Memory B cell (primary cell): Measurements from ENCODE around the gene CLTB.

Experiments used
- ATAC-seq: fragments of 150-1000 bp; cut with Tn5 transposase; 2 replicates; pipeline ENCODE4 v1.10.0; 2021; ENCODE audit warnings: low read depth, mild to moderate bottlenecking, moderate library complexity
- DNase-seq, 2 donors: peaks; one replicate each; pipeline ENCODE4 v3.0.0; 2022; ENCODE audit warnings: low spot score in 2 of 2
- H3K27ac Mint-ChIP-seq: one replicate; pipeline ENCODE4 v1.8.0; 2022; ENCODE audit warnings: mild to moderate bottlenecking, moderate library complexity, mixed read lengths
- H3K27me3 Mint-ChIP-seq: one replicate; pipeline ENCODE4 v1.8.0; 2022; ENCODE audit warnings: mixed read lengths
- H3K36me3 Mint-ChIP-seq: one replicate; pipeline ENCODE4 v1.8.0; 2022; ENCODE audit warnings: mild to moderate bottlenecking, mixed read lengths
- H3K4me1 Mint-ChIP-seq: one replicate; pipeline ENCODE4 v1.8.0; 2022; ENCODE audit warnings: mixed read lengths
- H3K4me3 Mint-ChIP-seq: one replicate; pipeline ENCODE4 v1.8.0; 2022; ENCODE audit warnings: mild to moderate bottlenecking, moderate library complexity, mixed read lengths
- H3K9me3 Mint-ChIP-seq: one replicate; pipeline ENCODE4 v1.8.0; 2022; ENCODE audit warnings: mixed read lengths

Gene CLTB

DNA sequence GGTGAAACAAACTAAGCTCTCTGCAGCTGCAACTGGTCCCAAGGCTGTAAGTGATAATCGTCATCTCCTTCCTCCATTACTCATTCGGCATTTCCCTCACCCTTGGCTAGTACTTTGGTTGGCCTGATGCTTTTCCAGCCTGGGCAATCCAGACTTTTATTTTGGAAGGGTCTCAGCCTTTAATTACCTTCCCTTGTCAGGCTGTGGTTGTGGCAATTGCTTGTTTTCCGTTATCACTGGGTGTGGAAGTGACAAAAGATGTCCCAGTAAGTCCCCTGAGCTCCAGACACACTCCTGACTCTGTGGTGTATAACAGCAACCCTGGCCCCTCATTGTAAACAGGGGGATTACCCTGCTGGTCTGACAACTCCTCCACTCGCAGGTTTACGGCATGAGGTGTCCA, 25.6 kb upstream of the CLTB start:
- H3K27me3 Mint-ChIP-seq: peaks cover 13% of the 10 kb centered on the region
- peaks cover 6% of the 10 kb centered on the region for H3K4me1 Mint-ChIP-seq
- no peak overlapping the region for H3K4me3 Mint-ChIP-seq
- no peak overlapping the region for H3K27ac Mint-ChIP-seq
- no peaks in the 10 kb centered on the region for H3K36me3 Mint-ChIP-seq
- H3K9me3 Mint-ChIP-seq: no peaks in the 10 kb centered on the region
- no peak for DNase-seq
- ATAC-seq: no peak

DNA sequence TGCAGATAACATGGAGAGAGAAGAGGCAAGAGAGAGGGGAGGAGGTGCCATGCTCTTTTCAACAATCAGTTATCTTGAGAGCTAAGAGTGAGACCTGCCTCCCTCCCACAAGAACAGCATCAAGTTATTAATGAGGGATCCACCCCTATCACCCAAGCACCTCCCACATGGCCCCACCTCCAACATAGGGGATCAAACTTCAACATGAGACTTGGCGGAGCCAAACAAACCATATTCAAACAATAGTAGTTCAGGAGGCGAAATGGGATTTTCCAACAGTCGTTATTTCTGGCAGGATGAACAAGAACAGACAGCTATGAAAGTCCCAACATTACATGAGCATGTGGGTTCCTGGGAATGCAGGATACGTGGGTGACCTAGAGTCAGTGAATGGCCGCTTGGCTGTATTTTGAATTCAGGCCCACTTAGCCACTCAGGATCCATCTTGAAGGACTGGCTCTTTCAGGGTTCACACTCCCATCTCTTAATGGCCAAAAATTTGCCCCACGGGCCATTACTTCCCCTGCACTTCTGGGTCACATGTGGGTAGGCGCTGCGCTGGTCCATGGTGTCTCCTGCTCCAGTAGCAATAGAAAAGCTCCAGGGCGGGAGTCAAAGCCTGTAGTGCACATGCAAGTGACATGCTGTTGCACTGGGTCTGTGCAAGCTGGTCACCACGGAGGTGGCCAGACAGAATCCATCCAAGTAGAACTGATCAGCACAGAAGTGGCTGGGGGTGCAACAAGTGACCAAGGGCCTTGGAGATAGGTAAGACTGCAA, 24.8 kb upstream of the CLTB start:
- ATAC-seq: no peak
- Mint-ChIP-seq H3K27ac (no peak overlapping the region), H3K4me1 (peaks cover 9% of the 10 kb centered on the region), H3K9me3 (no peaks in the 10 kb centered on the region), H3K4me3 (no peak overlapping the region), H3K36me3 (no peaks in the 10 kb centered on the region), H3K27me3 (peaks cover 13% of the 10 kb centered on the region)
- no peak for DNase-seq

DNA sequence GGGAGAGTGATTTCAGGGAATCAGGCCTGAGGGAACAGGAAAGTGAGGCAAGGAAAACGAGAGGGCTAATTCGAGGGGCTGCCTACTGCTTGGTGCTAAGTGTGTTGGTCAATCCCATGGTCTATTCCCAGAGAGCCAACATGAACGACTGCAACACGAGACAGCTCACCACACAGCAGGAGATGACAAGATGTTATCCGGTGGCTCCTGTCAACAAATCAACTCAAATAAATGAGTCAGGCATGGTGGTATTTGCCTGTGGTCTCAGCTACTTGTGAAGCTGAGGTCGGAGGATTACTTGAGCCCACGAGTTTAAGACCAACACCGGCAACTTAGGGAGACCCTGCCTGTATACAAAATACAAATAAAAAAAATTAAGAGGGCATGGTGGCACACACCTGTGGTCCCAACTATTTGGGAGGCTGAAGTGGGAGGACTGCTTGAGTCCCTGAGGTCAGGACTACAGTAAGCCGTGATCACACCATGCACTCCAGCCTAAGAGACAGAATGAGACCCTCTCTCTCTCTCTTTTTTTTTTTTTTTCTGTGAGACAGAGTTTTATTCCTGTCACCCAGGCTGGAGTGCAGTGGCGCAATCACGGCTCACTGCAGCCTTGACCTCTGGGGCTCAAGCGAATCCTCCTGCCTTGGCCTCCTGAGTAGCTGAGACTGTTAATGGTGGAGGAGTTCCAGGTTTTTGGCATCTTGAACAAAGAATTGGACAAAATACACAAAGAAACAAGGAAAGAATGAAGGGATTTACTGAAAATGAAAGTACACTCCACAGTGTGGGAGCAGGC, 22.8 kb upstream of the CLTB start:
- peaks cover 9% of the 10 kb centered on the region for H3K4me1 Mint-ChIP-seq
- no peak for DNase-seq

DNA sequence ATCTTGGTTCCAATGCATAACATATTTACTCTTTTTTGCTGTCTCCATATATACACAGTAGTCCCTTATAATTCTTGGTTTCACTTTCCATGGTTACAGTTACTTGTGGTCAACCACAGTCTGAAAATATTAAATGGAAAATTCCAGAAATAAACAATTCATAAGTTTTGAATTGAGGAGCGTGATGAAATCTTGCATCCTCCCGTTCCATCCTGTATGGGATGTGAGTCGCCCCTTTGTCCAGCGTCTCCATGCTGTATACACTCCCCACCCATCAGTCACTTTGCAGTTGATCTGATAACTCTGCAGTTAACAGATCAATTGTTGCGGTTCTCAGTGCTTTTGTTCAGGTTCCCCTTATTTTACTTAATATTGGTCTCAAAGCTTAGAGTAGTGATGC, 20.3 kb upstream of the CLTB start:
- DNase-seq: no peak

More for the DNA sequence above, 22.8 kb upstream of the CLTB start:
- Mint-ChIP-seq H3K27ac (no peak overlapping the region), H3K36me3 (no peaks in the 10 kb centered on the region), H3K4me3 (no peak overlapping the region), H3K9me3 (no peaks in the 10 kb centered on the region), H3K27me3 (peaks cover 13% of the 10 kb centered on the region)
- ATAC-seq: no peak

DNA sequence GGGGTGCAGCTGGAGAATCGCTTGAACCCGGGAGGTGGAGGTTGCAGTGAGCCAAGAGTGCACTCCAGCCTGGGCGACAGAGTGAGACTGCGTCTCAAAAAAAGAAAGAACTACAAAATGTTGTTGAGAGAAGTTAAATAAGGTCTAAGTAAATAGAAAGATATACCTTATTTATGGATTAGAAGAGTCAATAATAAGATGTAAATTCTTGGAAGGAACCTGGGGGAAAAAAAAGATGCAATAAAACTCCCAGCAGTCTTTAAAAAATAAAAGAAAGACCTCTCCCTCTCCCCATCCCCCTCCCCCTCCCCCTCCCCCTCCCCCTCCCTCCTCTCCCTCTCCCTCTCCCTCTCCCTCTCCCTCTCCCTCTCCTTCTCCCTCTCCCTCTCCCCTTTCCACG, 16.4 kb upstream of the CLTB start:
- H3K4me3 Mint-ChIP-seq: no peak overlapping the region
- DNase-seq: no peak
- H3K4me1 Mint-ChIP-seq: peaks cover 9% of the 10 kb centered on the region
- H3K27ac Mint-ChIP-seq: no peak overlapping the region
- ATAC-seq: no peak
- no peaks in the 10 kb centered on the region for H3K9me3 Mint-ChIP-seq
- H3K27me3 Mint-ChIP-seq: peaks cover 8% of the 10 kb centered on the region
- no peaks in the 10 kb centered on the region for H3K36me3 Mint-ChIP-seq

More for the DNA sequence above, 20.3 kb upstream of the CLTB start:
- Mint-ChIP-seq H3K27me3 (peaks cover 11% of the 10 kb centered on the region), H3K27ac (no peak overlapping the region), H3K9me3 (no peaks in the 10 kb centered on the region), H3K4me1 (peaks cover 9% of the 10 kb centered on the region), H3K36me3 (no peaks in the 10 kb centered on the region), H3K4me3 (peak overlapping the region; percentile 60)
- ATAC-seq: peak; percentile 50

DNA sequence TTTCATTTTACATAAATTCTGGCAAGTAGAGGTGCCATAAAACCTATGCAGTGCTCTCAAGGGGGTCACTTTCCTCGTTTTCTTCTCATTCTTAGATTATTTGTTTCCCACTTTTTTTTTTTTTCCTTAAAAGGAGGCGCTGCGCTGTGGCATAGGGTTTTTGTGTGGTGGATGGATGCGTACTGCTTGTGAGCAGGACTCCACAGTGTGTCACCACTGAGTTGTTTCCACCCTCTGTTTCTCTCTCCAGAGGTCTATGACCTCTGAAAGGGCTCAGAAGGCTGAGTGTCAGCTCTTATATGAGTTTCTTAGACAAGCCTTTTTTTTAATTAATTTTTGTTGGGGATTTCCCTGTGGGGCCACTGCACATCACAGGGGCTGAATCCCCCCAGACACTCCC, 13.6 kb upstream of the CLTB start:
- ATAC-seq (no peak), DNase-seq (no peak)
- no peak overlapping the region for H3K4me3 Mint-ChIP-seq
- no peaks in the 10 kb centered on the region for H3K9me3 Mint-ChIP-seq
- no peak overlapping the region for H3K27ac Mint-ChIP-seq
- H3K4me1 Mint-ChIP-seq: no peaks in the 10 kb centered on the region
- H3K36me3 Mint-ChIP-seq: no peaks in the 10 kb centered on the region
- H3K27me3 Mint-ChIP-seq: peaks cover 8% of the 10 kb centered on the region

DNA sequence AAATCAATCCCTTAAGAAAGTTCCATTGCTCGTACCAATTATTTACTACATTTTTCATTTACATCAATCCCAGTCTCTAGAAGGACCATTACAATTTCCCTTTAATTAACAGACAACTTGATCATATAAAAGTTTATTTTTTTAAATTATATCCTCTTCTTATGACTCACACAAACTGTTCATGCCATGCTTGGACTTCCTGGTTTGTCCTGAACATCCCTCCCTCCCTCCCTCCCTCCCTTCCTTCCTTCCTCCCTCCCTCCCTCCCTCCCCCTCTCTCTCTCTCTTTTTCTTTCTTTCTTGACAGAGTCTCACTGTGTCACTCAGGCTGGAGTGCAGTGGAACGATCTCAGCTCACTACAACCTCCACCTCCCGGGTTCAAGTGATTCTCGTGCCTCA, 11.6 kb upstream of the CLTB start:
- peaks cover 7% of the 10 kb centered on the region for H3K27me3 Mint-ChIP-seq
- H3K27ac Mint-ChIP-seq: no peak overlapping the region
- no peak overlapping the region for H3K4me3 Mint-ChIP-seq
- no peaks in the 10 kb centered on the region for H3K9me3 Mint-ChIP-seq
- no peaks in the 10 kb centered on the region for H3K36me3 Mint-ChIP-seq
- ATAC-seq (no peak), DNase-seq (no peak)
- H3K4me1 Mint-ChIP-seq: no peaks in the 10 kb centered on the region

DNA sequence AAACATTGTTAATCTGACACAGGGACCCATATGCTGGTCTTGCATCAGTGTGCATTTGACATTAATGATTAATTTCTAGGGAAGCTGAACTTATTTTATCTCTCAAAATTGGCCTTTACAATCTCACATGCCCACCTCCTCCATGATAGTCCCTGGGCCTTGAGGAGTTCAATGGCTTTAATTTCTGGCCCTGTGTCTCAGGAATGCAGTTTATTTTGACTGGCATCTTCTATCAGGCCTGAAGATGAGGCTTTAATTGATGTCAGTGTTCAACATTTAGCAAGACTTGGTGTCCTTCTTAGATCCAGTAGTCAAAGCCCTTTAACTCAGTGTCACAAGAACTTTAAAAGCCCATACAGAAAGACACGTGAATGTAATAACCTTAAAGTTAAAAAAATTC, 10.5 kb upstream of the CLTB start:
- no peak for ATAC-seq
- H3K36me3 Mint-ChIP-seq: no peaks in the 10 kb centered on the region
- no peak overlapping the region for H3K27ac Mint-ChIP-seq
- DNase-seq: no peak
- no peaks in the 10 kb centered on the region for H3K4me1 Mint-ChIP-seq
- no peaks in the 10 kb centered on the region for H3K9me3 Mint-ChIP-seq
- peaks cover 4% of the 10 kb centered on the region for H3K27me3 Mint-ChIP-seq
- no peak overlapping the region for H3K4me3 Mint-ChIP-seq

DNA sequence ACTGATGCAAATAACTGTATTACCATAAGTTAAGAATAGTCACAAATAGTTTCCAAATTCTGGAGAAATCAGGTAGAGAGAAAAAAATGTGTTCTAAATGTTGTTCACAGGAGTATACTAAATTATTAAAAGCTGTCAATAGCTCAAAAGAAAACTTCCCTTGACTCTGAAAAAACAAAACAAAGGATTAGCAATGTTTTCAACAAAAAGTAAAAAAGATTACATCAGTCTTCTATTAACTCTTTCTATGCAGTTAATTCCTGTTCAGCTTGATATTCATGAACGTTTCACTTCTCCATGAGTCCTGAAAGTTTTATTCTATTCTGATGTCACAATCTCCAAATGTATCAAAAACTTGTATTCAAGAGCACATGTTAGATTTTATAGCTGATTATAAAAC, 9.5 kb upstream of the CLTB start:
- DNase-seq (no peak), ATAC-seq (no peak)
- Mint-ChIP-seq H3K27me3 (peaks cover 4% of the 10 kb centered on the region), H3K4me1 (no peaks in the 10 kb centered on the region), H3K36me3 (no peaks in the 10 kb centered on the region), H3K27ac (no peak overlapping the region), H3K4me3 (no peak overlapping the region), H3K9me3 (no peaks in the 10 kb centered on the region)

DNA sequence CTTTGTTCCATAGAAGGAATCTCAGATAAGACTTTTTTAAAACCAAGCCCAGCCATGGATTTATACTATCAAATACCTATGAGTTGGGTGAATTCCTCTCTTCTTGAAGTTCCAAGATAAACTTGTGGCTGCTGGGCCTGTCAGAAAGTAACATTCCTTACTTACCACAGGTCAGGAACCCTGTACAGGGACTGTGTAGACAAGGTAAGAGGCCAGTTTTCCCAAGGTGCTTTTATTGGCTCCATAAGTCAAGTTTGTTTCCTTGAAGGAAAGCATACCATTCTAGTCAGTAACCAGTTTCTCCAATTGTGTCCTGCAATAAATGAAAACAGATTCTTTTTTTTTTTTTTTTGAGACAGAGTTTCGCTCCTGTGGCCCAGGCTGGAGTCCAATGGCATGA, 8.8 kb upstream of the CLTB start:
- Mint-ChIP-seq H3K4me3 (no peak overlapping the region), H3K27me3 (peaks cover 4% of the 10 kb centered on the region), H3K36me3 (no peaks in the 10 kb centered on the region), H3K27ac (no peak overlapping the region), H3K4me1 (no peaks in the 10 kb centered on the region), H3K9me3 (no peaks in the 10 kb centered on the region)
- no peak for DNase-seq
- ATAC-seq: no peak

DNA sequence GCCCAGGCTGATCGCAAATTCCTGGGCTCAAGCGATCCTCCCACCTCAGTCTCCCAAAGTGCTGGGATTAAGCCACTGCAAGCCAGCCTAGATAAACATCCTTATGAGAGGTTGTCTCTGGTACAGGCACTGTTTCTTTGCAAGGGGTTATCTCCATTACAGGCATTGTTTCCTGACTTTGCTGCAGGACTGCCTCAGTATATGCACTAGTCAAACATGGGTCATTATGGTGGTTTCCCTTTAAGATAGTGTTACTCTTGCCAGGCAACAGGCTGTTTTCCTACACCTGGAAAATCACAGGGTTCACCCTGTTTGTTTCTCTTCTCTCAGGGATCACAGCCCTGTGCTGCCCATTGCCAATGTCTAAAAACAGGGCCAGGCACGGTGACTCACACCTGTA, 7.8 kb upstream of the CLTB start:
- Mint-ChIP-seq H3K36me3 (no peaks in the 10 kb centered on the region), H3K27ac (no peak overlapping the region), H3K9me3 (no peaks in the 10 kb centered on the region), H3K4me1 (no peaks in the 10 kb centered on the region), H3K4me3 (no peak overlapping the region), H3K27me3 (peaks cover 4% of the 10 kb centered on the region)
- DNase-seq (no peak), ATAC-seq (no peak)

DNA sequence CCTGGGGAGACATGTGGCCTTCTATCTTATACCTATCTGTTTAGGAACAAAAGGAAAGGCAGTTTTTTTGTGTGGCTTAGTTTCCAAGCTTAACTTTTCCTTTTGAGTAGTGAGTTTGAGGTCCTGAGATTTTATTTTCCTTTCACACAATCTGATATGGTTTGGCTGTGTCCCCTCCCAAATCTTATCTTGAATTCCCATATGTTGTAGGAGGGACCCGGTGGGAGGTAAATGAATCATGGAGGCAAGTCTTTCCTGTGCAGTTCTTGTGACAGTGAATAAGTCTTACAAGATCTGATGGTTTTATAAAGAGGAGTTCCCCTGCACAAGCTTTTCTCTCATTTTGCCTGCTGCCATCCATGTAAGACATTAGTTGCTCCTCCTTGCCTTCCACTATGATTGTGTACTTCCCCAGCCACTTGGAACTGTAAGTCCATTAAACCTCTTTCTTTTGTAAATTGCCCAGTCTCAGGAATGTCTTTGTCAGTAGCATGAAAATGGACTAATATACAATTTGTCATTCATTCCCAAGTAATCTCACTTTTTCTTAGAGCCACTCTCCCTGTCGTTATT, 4.7 kb upstream of the CLTB start:
- no peaks in the 10 kb centered on the region for H3K9me3 Mint-ChIP-seq

DNA sequence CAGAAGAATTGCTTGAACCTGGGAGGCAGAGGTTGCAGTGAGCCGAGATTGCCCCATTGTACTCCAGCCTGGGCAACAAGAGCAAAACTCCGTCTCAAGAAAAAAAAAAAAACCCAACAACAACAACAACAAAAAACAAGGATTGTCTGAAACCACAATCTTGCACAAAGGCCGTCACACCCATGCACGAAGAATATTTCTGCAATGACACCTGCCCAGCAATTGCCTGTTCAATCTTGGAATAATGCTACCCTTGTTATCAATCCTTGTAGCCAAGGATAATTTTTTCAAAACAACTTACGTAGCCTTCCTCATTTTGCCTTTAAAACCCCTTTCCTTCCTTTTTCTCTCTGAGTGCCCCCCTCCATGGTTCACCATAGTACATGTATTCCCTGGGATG, 3.7 kb upstream of the CLTB start:
- H3K27ac Mint-ChIP-seq: no peak overlapping the region
- peaks cover 1% of the 10 kb centered on the region for H3K27me3 Mint-ChIP-seq
- H3K4me1 Mint-ChIP-seq: peaks cover 7% of the 10 kb centered on the region
- ATAC-seq (no peak), DNase-seq (no peak)
- H3K36me3 Mint-ChIP-seq: no peaks in the 10 kb centered on the region
- H3K9me3 Mint-ChIP-seq: no peaks in the 10 kb centered on the region
- no peak overlapping the region for H3K4me3 Mint-ChIP-seq

More for the DNA sequence above, 4.7 kb upstream of the CLTB start:
- Mint-ChIP-seq H3K27ac (no peak overlapping the region), H3K27me3 (peaks cover 1% of the 10 kb centered on the region), H3K36me3 (no peaks in the 10 kb centered on the region), H3K4me1 (peaks cover 5% of the 10 kb centered on the region), H3K4me3 (no peak overlapping the region)
- no peak for ATAC-seq
- DNase-seq: no peak

DNA sequence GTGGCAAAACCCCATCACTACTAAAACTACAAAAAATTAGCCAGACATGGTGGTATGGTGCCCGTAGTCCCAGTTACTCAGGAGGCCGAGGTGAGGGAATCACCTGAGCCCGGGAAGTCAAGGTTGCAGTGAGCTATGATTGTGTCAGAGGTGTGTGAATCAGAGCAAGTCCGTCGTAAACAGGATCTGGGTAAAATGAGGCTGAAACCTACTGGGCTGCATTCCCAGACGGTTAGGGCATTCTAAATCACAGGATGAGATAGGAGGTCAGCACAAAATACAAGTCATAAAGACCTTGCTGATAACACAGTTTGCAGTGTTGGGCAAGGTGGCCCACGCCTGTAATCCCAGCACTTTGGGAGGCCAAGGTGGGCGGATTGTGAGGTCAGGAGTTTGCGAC, 1.9 kb upstream of the CLTB start:
- Mint-ChIP-seq H3K9me3 (no peaks in the 10 kb centered on the region), H3K4me3 (no peak overlapping the region), H3K27ac (no peak overlapping the region), H3K36me3 (no peaks in the 10 kb centered on the region), H3K4me1 (peaks cover 20% of the 10 kb centered on the region), H3K27me3 (peaks cover 1% of the 10 kb centered on the region)
- no peak for DNase-seq
- ATAC-seq: no peak
